HG03442 (cell line): ENCODE results near the gene LPCAT1.
"Not testable (repeated sequence)": the region's sequence is repeated elsewhere in the genome, so short reads cannot be mapped to it uniquely, and the experiment has no call there.

Source experiments
- ATAC-seq: cut with Tn5 transposase; IDR thresholded peaks from one replicate; pipeline ENCODE4 v1.9.1; 2021; ENCODE audit warnings: mild to moderate bottlenecking, moderate library complexity; ENCODE audit not compliant: unreplicated experiment

The LPCAT1 gene

GRCh38 chr5:1431021-1431811 lies 92.5 kb downstream of the LPCAT1 start:
- no peak for ATAC-seq

GRCh38 chr5:1430121-1430795 lies 93.5 kb downstream of the LPCAT1 start:
- ATAC-seq = no peak

- ATAC-seq = no peak
Measured at GRCh38 chr5:1429496-1429895, 94.3 kb downstream of the LPCAT1 start.

GRCh38 chr5:1429066-1429465 lies 94.7 kb downstream of the LPCAT1 start:
- no peak for ATAC-seq

GRCh38 chr5:1428107-1428506 lies 95.7 kb downstream of the LPCAT1 start:
- no peak for ATAC-seq

GRCh38 chr5:1424716-1425115 lies 99.0 kb downstream of the LPCAT1 start:
- ATAC-seq = no peak

- no peak for ATAC-seq
Measured at GRCh38 chr5:1423901-1424603, 99.7 kb downstream of the LPCAT1 start.

GRCh38 chr5:1422522-1422921 lies 101.2 kb downstream of the LPCAT1 start:
- not testable (repeated sequence) for ATAC-seq

GRCh38 chr5:1421521-1422341 lies 102.0 kb downstream of the LPCAT1 start:
- no peak for ATAC-seq

GRCh38 chr5:1420211-1421195 lies 103.3 kb downstream of the LPCAT1 start:
- no peak for ATAC-seq

- no peak for ATAC-seq
Measured at GRCh38 chr5:1419476-1420210, 104.1 kb downstream of the LPCAT1 start.

- ATAC-seq = no peak
Measured at GRCh38 chr5:1418921-1419280, 104.9 kb downstream of the LPCAT1 start.

- no peak for ATAC-seq
Measured at GRCh38 chr5:1418238-1418920, 105.4 kb downstream of the LPCAT1 start.

GRCh38 chr5:1417586-1418225 lies 106.1 kb downstream of the LPCAT1 start:
- no peak for ATAC-seq

- no peak for ATAC-seq
Measured at GRCh38 chr5:1416856-1417469, 106.8 kb downstream of the LPCAT1 start.

GRCh38 chr5:1415626-1416360 lies 108.0 kb downstream of the LPCAT1 start:
- ATAC-seq = no peak

GRCh38 chr5:1415059-1415425 lies 108.7 kb downstream of the LPCAT1 start:
- no peak for ATAC-seq
